ENCODE data around the gene SNX6.
"Not testable (repeated sequence)": the region's sequence is repeated elsewhere in the genome, so short reads cannot be mapped to it uniquely, and the experiment has no call there.

Gene SNX6

DNA sequence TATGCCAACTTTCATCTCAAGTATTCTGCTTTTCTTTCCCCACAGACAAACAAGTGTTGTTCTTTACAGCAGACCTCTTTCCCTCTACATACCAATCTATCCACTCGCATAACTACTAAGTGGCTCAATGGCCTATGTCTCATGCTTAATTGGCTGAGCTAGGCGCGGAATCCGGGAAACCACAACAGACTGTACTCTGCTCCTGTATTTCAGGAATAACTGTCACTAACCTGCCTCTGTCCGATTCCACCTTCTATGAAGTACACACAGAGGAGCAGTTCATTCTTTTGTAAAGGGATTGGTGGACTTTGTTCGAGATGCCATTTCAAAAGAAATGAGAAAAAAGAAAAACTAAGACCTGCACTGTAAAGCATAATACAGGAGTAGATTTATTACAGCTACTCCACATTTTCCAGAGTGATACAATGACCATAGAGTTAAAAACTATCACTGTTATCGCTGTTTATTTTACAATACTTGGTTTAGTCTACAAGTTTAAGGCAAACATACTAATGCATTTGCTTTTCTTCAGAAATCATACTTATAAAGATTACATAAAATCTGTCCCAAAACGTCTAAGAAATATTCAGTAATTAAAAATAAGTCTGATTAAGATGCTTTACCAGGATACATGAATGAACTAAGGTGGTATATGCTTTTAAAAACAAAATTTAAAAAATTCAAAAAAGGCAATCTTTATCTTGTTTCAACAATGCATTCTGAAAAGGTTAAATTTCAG lies 67.7 kb downstream of the SNX6 start:
- not testable (repeated sequence) for DNase-seq

DNA sequence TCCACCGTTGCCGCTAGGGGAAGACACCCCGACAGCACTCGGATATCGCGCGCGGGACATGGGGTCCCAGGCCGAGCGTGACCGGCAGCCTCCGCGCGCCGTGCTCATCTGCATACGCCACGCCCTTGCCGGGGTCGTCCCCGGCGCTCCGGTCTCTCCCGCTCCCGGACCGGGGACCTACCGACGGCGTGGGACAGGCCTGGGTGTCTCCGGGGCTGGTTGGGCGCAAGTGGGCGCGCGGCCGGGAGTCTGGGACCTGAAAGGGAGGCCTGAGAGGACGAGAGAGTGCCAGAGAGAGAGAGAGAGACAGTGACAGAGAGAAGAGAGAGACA lies 73.5 kb downstream of the SNX6 start:
- not testable (repeated sequence) for DNase-seq

GRCh38 chr14:34555583-34556497 lies 74.1 kb downstream of the SNX6 start:
- DNase-seq = not testable (repeated sequence)

DNA sequence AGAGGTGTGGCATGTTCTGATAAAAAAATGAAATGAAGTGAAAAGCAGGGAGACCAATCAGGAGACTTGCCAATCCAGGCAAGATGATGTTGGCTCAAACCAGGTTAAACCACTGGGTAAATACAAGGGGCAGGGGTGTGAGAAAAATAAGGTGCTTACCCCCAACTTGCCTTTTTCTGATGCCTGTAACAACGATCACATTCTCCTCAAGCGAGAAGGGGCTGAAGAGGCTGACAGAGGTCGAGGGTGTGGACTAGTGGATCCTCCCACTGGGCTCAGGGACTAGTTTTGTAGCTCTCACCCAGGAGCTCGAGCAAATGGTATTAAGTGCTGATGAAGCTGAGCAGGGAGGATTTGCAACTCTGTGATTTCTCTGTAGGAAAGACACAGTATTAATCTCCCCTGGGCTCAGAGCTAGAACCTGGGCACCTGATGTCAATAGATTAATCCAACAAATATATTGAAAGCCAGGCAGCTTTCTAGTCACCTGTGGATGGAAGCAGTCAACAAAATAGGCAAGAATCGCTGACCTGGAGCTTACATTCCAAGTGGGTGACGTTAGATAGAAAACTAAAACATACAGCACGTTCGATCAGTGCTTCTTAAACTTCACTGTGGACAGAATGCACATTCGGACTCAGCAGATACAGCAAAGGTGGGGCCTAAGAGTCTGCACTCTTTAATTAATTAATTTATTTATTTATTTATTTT lies 75.3 kb downstream of the SNX6 start:
- DNase-seq = no peak

DNA sequence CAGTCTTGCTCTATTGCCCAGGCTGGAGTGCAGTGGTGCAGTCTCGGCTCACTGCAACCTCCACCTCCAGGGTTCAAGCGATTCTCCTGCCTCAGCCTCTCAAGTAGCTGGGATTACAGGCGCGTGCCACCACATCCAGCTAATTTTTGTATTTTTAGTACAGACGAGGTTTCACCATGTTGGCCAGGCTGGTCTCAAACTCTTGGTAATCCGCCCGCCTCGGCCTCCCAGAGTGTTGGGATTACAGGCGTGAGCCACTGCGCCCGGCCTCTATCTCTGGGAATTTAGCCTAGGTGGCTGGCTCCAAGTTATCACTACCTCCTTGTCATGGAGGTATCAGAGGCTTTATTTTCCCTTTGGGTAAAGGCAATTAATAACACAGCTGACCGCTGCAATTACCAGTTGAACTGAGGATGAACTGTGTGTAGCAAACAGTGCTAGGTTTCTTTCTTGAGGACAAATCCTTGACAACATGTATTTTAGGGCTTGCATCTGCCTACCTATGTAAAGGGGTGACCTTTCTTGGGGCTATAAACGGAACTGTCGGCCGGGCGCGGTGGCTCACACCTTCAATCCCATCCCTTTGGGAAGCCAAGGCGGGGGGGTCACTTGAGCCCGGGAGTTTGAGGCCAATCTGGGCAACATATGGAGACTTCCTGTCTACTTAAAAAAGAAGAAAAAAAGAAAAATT lies 80.5 kb downstream of the SNX6 start:
- DNase-seq = not testable (repeated sequence)

DNA sequence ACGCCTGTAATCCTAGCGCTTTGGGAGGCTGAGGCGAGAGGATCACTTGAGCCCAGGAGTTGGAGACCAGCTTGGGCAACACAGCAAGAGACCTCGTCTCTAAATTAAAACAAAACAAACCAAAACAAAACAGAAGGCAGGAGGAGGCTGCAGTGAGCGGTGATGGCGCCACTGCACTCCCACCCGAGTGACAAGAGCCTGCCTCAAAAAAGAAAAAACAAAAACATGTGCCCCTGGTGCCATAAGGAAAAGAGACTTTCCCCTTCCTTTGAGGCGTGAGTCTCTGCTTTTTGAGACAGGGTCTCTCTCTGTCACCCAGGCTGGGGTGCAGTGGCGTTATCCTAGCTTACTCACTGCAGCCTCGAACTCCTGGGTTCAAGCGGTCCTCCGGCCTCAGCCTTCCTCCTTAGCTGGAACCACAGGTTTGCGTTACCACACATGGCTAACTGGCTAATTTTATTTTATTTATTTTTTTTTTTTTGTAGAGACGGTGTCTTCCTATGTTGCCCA lies 81.4 kb downstream of the SNX6 start:
- DNase-seq = no peak

GRCh38 chr14:34547136-34547520 lies 82.8 kb downstream of the SNX6 start:
- DNase-seq = not testable (repeated sequence)

GRCh38 chr14:34546272-34547135 lies 83.4 kb downstream of the SNX6 start:
- not testable (repeated sequence) for DNase-seq

DNA sequence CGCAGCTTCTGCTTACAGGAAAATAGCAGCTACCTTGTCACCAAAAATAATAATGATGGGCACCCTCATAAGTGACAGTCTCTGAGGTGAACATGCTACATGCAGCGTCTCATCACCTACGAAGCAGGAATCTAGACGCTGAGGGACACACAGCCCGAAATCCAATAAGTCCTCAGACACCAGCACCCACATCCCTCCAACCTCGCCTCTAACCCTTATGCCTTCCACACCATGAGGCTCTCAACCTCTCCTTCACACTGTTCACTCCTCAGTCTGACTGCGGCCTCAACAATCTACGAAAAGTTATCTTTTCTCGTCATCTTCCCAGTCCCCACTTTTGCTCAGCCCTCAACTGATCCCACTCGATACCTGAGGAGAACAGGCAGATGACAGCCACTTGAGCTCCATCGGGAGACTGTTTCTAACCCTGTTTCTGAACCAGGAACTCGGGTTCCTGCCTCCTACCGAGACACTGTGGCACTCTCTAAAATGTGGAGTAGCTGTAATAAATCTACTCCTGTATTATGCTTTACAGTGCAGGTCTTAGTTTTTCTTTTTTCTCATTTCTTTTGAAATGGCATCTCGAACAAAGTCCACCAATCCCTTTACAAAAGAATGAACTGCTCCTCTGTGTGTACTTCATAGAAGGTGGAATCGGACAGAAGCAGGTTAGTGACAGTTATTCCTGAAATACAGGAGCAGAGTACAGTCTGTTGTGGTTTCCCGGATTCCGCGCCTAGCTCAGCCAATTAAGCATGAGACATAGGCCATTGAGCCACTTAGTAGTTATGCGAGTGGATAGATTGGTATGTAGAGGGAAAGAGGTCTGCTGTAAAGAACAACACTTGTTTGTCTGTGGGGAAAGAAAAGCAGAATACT lies 89.5 kb downstream of the SNX6 start:
- not testable (repeated sequence) for DNase-seq

- no peak for DNase-seq
Observed at GRCh38 chr14:34539407-34540180, 90.4 kb downstream of the SNX6 start, which contains the start of gene EAPP. Gene EAPP (minus strand): TSS chr14:34539701. CDS start chr14:34539628, 73 bp downstream.

DNA sequence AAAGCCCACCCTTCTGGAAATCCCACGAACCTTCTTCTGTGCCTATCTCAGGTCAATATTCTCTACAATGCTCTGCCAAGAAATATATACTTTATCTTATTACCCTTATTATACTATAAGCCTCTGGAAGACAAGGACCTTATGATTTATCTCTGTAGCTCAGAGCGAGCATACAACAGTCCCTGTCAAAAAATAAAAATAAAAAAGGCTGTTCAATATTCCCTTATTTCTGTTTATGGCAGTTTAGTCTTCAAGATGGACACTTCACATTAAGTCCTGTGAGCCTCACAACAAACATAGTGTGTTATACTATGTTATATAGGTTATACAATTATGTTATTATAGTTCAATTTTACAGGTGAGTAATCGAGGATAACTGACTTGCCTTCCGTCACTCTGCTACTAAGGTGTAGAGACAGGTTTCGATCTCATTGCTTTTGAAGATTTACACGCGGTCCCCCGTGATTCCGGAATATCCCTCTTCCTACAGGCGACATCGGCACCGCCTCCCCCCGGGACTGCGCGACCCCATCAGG lies 91.0 kb downstream of the SNX6 start:
- no peak for DNase-seq

GRCh38 chr14:34538096-34538495 lies 91.9 kb downstream of the SNX6 start:
- not testable (repeated sequence) for DNase-seq

DNA sequence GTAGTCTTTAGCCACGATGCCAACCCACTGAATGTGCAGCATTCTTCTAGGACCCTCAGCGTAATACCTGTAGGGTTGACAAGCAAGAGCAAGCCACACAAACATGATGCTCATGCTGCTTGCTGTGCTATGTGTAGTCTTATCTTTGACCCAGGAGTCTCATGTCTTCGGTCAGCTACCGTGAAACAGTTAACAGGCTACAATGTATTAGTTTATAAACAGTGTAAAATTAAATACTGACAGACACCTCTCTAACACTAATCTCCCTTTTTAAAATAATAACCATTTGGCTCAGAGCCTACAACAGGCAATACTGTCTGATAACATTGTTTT lies 92.3 kb downstream of the SNX6 start:
- no peak for DNase-seq

GRCh38 chr14:34536951-34537676 lies 92.8 kb downstream of the SNX6 start:
- DNase-seq = no peak

- DNase-seq = no peak
Observed at GRCh38 chr14:34527591-34527990, 102.4 kb downstream of the SNX6 start.

DNA sequence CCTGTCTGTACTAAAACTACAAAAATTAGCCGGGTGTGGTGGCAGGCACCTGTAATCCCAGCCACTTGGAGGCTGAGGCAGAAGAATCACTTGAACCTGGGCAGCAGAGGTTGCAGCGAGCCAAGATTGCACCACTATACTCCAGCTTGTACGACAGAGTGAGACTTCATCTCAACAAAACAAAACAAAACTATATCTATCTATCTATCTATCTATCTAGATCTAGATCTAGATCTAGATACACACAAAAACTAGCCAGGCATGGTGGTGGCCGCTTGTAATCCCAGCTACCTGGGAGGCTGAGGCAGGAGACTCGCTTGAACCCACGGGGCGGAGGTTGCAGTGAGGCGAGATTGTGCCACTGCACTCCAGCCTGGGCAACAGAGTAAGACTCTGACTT lies 105.7 kb downstream of the SNX6 start:
- DNase-seq = not testable (repeated sequence)

DNA sequence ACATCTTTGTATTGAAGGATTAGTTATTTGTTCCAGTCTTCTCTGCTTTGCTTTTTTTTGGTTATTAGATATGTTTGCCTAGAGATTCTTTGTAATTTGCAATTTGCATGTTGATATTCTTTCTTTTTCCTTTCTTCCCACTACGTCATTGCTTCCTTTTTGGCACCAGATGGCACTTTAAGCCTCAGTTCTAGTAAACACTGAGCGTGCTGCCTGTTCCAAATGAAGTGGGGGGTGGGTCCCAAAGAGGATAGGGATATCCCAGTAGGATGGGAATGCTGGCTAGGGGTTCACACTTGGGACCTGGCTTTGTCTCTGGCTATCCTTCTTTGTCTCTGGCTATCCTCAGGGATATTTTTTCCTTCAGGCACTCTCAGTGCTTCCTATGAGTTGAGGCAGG lies 107.5 kb downstream of the SNX6 start:
- DNase-seq = no peak

DNA sequence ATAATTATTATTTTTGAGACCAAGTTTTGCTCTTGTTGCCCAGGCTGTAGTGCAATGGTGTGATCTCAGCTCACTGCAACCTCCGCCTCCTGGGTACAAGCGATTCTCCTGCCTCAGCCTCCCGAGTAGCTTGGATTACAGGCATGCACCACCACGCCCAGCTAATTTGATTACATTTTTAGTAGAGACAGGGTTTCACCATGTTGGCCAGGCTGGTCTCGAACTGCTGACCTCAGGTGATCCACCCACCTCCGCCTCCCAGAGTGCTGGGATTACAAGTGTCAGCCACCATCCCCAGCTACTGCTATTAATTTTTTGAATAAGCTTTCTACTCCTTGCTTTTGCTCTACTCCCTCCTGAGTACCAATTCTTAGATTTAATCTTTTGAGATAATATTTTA lies 108.9 kb downstream of the SNX6 start:
- not testable (repeated sequence) for DNase-seq

Data from NCI-H1105 treated with DMSO at 0.1 percent for 48 hours (cell line).